Dendritic cell treated with granulocyte-macrophage colony-stimulating factor and Interleukin-4, amounts not matched to agents 40 ng/mL and 50 ng/mL, for 4 days (primary cell): ENCODE measurements around the gene COL24A1.
"Not testable (repeated sequence)": the region's sequence is repeated elsewhere in the genome, so short reads cannot be mapped to it uniquely, and the experiment has no call there.

Experiments
- H3K27ac Mint-ChIP-seq: one replicate; pipeline ENCODE4 v1.8.0; 2022; ENCODE audit warnings: mild to moderate bottlenecking, mixed read lengths
- H3K27me3 Mint-ChIP-seq: one replicate; pipeline ENCODE4 v1.8.0; 2022; ENCODE audit warnings: mild to moderate bottlenecking, mixed read lengths
- H3K36me3 Mint-ChIP-seq: one replicate; pipeline ENCODE4 v1.8.0; 2022; ENCODE audit warnings: low read depth, mixed read lengths
- H3K4me1 Mint-ChIP-seq: one replicate; pipeline ENCODE4 v1.8.0; 2022; ENCODE audit warnings: low read depth, mixed read lengths
- H3K4me3 Mint-ChIP-seq: one replicate; pipeline ENCODE4 v1.8.0; 2022; ENCODE audit warnings: mild to moderate bottlenecking, moderate library complexity, mixed read lengths
- H3K9me3 Mint-ChIP-seq: one replicate; pipeline ENCODE4 v1.8.0; 2022; ENCODE audit warnings: mixed read lengths
- intact Hi-C: fragments of 100-400 bp; cut with micrococcal nuclease; formaldehyde crosslinking; loops from one replicate; pipeline ENCODE4 v1.15.0; 2022

Gene COL24A1

DNA sequence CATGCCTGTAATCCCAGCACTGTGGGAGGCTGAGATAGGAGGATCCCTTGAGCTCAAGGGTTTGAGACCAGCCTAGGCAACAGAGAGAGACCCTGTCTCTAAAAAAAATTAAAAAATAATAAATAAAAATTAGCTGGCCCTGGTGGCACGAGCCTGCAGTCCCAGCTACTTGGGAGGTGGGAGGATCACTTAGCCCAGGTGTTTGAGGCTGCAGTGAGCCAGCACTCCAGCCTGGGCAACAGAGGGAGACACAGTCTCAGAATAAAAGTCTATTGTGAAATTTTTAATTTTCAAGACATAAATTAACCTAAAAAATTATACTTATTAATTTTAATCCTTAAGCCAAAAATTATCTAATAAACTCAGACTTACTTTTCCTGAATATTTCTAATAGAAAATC lies 317.1 kb downstream of the COL24A1 start:
- intact Hi-C loops = no loop called here
- H3K4me1 Mint-ChIP-seq = peaks cover 9% of the 10 kb centered on the region
- no peak overlapping the region for H3K4me3 Mint-ChIP-seq
- no peaks in the 10 kb centered on the region for H3K9me3 Mint-ChIP-seq
- no peak overlapping the region for H3K27ac Mint-ChIP-seq
- no peaks in the 10 kb centered on the region for H3K36me3 Mint-ChIP-seq
- H3K27me3 Mint-ChIP-seq = no peaks in the 10 kb centered on the region

DNA sequence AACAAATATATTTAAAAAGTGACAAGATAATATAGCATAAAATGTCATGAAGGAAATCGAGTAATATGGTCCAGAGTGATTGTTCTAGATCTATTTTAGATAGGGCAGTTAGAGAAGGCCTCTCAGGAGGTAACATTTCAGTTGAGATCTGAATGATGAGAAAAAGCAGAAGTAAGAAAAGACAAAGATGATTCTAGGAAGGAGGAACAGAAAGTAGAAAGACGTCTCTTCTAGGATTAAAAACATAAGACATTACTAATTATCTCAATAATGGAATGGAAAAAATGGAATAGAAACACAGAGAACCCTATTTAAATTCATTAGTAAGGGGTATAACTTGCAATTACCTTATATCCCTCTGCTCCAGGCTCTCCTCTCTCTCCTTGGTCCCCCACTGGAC lies 318.3 kb downstream of the COL24A1 start:
- Mint-ChIP-seq H3K9me3 (no peaks in the 10 kb centered on the region), H3K27ac (no peak overlapping the region), H3K27me3 (no peaks in the 10 kb centered on the region), H3K36me3 (no peaks in the 10 kb centered on the region), H3K4me1 (peaks cover 9% of the 10 kb centered on the region), H3K4me3 (no peak overlapping the region)
- intact Hi-C loops = no loop called here

DNA sequence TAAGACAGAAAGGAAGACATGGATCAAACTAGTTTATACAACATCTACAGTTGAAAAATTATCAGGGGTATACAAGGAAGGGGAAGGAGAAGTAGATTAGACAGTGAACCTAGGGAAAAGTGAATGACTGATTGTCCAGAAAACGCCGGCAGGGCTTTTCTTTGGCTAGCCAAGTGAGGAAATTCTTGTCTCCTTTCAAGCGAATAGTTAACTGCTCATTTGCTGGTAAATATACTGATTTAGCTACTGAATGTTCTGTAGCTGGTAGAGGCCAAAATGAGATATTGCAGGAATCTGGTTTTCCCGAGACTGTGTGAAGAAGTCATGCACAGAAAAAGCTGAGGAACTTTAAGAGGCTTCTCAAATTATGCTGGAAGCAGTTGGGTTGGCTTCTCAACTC lies 319.8 kb downstream of the COL24A1 start:
- intact Hi-C loops = no loop called here
- H3K27me3 Mint-ChIP-seq = no peaks in the 10 kb centered on the region
- no peak overlapping the region for H3K27ac Mint-ChIP-seq
- H3K4me3 Mint-ChIP-seq = no peak overlapping the region
- peaks cover 9% of the 10 kb centered on the region for H3K4me1 Mint-ChIP-seq
- no peaks in the 10 kb centered on the region for H3K36me3 Mint-ChIP-seq
- H3K9me3 Mint-ChIP-seq = peaks cover 5% of the 10 kb centered on the region

DNA sequence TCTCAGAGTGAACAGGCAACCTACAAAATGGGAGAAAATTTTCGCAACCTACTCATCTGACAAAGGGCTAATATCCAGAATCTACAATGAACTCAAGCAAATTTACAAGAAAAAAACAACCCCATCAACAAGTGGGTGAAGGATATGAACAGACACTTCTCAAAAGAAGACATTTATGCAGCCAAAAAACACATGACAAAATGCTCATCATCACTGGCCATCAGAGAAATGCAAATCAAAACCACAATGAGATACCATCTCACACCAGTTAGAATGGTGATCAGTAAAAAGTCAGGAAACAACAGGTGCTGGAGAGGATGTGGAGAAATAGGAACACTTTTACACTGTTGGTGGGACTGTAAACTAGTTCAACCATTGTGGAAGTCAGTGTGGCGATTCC lies 323.4 kb downstream of the COL24A1 start:
- H3K36me3 Mint-ChIP-seq, H3K4me1 Mint-ChIP-seq, intact Hi-C loops, H3K27ac Mint-ChIP-seq, H3K4me3 Mint-ChIP-seq, H3K27me3 Mint-ChIP-seq: not testable (repeated sequence)
- peaks cover 26% of the 10 kb centered on the region for H3K9me3 Mint-ChIP-seq

DNA sequence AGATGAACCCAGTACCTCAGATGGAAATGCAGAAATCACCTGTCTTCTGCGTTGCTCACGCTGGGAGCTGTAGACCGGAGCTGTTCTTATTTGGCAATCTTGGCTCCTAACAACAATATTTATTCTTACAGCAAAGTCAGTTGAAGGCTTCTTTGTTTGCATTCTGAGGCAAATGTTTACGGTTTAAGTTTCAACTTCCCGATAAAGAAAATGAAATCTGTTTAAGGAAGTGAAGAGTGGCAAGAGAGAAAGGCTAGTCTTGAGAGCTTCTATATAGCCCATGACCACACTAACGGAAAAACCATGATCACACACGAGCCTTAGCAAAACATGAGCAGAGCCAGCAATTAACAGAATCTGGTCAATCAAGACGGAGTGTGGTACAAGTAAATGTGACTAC lies 325.7 kb downstream of the COL24A1 start:
- Mint-ChIP-seq H3K4me3 (no peak overlapping the region), H3K27me3 (no peaks in the 10 kb centered on the region), H3K4me1 (no peaks in the 10 kb centered on the region), H3K36me3 (no peaks in the 10 kb centered on the region), H3K9me3 (peaks cover 34% of the 10 kb centered on the region), H3K27ac (no peak overlapping the region)
- intact Hi-C loops = no loop called here

DNA sequence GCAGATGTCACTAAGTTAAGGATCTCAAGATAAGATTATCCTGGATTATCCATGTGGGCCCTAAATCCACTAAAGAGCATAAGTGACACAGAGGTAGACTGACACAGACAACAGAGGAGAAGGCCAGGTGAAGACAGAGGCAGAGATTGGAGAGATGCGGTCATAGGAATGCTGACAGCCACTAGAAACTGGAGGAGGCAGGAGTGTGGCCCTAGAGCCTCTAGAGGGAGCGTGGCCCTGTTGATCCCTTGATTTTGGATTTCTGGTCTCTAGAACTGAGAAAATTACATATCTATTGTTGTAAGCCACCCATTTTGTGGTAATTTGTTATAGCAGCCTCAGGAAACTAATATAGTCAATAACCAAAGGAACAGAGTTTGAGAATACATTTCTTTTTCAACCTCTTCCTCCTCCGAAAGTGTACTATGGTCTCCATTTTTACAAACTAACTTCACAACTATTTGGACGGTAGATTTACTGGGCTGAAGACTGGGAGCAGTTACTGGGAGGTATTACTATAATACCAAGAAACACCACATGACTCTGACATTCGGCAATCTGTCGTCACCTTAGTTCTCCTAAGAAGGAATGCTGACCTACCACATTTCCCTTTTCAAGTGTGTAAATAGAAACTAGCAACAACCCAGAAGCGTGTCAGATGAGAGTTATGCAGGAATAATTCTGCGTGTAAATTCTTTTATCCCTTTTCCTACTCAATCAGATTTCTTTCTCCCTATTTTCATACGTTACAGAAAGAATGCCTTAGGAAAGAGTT lies 332.3 kb downstream of the COL24A1 start:
- intact Hi-C loops = no loop called here

DNA sequence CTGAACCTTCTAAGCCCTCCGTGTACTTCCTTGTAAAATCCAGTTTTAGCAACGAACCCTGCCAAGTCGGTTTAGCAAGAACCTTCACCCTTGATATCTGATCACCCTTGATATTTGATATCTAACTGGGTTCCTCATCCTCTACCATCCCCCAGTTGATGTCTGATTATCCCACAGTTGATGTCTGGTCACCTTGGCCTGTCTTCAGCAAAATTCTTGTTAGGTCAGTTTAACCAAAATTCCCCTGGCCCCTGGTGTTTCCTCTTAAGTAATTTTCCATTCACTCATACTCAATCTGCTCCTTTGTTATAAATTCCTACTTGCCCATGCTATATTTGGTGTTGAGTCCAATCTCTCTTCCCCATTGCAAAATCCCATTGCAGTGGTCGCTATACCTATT lies 333.9 kb downstream of the COL24A1 start:
- Mint-ChIP-seq H3K27me3 (no peaks in the 10 kb centered on the region), H3K4me1 (no peaks in the 10 kb centered on the region), H3K4me3 (no peak overlapping the region), H3K9me3 (peaks cover 3% of the 10 kb centered on the region), H3K27ac (no peak overlapping the region), H3K36me3 (no peaks in the 10 kb centered on the region)
- intact Hi-C loops = no loop called here

More for the DNA sequence above, 332.3 kb downstream of the COL24A1 start:
- Mint-ChIP-seq H3K36me3 (no peaks in the 10 kb centered on the region), H3K4me1 (no peaks in the 10 kb centered on the region), H3K27ac (no peak overlapping the region), H3K9me3 (peaks cover 10% of the 10 kb centered on the region), H3K27me3 (no peaks in the 10 kb centered on the region), H3K4me3 (no peak overlapping the region)

DNA sequence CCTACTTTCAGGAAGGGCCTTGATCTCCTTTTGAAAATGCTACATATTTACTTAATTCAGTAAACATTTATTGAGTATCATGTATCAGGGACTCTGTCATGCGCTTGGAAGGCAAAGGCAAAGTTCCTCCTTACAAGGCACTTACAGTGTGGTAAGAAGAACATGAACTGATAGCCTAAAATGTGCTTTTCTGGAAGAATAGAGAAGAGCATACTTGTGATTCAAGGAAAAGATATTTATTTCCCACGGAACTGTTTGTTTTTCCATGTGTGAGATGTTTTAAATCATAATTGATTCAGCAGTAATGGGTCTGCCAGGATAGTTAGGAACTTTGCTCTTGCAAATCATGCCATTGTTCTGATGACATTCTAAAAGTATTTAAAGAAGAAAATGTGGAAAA lies 338.2 kb downstream of the COL24A1 start:
- intact Hi-C loops = no loop called here
- H3K9me3 Mint-ChIP-seq = no peaks in the 10 kb centered on the region
- no peaks in the 10 kb centered on the region for H3K36me3 Mint-ChIP-seq
- H3K4me3 Mint-ChIP-seq = no peak overlapping the region
- no peak overlapping the region for H3K27ac Mint-ChIP-seq
- H3K27me3 Mint-ChIP-seq = no peaks in the 10 kb centered on the region
- no peaks in the 10 kb centered on the region for H3K4me1 Mint-ChIP-seq

DNA sequence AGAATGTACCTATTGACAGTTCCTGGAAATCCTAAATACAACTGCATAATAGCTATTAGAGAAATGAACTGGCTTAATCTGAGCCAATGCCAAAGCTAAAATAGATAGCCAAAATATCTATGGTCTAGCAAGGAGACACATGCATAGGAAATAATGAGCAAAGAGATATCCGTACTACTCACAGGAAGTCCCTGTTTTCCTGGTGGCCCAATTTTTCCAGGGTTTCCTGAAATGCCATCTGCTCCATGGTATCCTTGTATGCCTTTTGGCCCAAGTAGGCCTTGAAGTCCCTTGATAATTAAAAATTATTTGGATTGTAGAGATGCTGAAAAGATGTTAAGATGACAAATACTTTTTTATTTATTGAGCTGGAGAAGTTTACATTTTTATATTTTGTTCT lies 340.0 kb downstream of the COL24A1 start:
- Mint-ChIP-seq H3K27me3 (no peaks in the 10 kb centered on the region), H3K9me3 (peaks cover 8% of the 10 kb centered on the region), H3K4me1 (no peaks in the 10 kb centered on the region), H3K27ac (no peak overlapping the region), H3K4me3 (no peak overlapping the region), H3K36me3 (no peaks in the 10 kb centered on the region)
- intact Hi-C loops = no loop called here

DNA sequence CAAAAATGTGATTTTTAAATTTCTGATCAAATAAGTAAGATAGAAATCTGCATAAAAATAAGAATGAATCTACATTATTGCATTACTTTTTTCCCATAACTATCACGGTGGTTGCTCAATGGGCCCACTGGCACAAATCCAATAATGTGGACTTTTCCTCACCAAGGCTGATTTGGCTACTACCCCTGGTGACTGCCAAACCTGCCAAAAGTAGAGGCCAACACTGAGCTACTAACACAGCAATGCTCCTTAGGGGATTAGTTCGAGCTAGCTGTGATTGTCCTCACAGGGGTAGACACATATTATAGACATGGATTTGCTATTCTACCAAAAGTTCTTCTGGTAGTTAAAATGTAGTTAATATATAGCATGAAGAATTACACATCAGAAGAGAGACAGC lies 340.7 kb downstream of the COL24A1 start:
- H3K36me3 Mint-ChIP-seq = no peaks in the 10 kb centered on the region
- peaks cover 9% of the 10 kb centered on the region for H3K9me3 Mint-ChIP-seq
- no peak overlapping the region for H3K4me3 Mint-ChIP-seq
- intact Hi-C loops = no loop called here
- no peaks in the 10 kb centered on the region for H3K27me3 Mint-ChIP-seq
- no peak overlapping the region for H3K27ac Mint-ChIP-seq
- no peaks in the 10 kb centered on the region for H3K4me1 Mint-ChIP-seq

DNA sequence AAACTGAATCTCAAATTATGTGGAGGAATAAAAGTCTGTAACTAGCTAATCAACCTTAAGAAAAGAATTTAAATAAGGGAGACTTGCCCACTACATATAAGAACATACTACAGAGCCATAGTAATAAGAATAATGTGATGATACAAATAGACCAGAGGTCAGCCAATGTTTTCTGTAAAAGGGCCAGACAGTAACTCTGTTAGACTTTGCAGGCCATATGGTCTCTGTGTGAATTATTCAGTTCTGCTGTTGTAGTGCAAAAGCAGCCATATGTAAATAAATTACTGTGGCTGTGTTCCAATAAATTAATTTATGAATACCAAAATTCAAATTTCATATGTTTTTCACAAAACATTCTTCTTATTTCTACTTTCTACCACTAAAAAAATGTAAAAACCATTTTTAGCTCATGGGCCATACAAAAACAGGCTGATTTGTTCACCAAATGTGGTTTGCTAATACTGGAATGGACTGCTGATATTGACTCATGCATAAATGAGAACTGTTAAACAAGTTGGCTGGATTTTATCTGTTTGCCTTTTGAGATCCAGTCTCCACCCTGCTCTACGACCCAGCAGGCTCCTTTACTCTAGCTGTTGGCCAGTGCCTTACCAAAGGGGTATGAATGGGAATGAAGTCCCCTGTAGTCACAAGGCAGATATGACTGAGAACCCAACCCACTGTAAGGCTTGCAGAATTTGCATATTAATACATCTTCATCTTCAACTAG lies 350.2 kb downstream of the COL24A1 start:
- intact Hi-C loops = no loop called here
- Mint-ChIP-seq H3K4me3 (no peak overlapping the region), H3K4me1 (no peaks in the 10 kb centered on the region), H3K36me3 (no peaks in the 10 kb centered on the region), H3K27me3 (no peaks in the 10 kb centered on the region), H3K9me3 (peaks cover 23% of the 10 kb centered on the region), H3K27ac (no peak overlapping the region)

DNA sequence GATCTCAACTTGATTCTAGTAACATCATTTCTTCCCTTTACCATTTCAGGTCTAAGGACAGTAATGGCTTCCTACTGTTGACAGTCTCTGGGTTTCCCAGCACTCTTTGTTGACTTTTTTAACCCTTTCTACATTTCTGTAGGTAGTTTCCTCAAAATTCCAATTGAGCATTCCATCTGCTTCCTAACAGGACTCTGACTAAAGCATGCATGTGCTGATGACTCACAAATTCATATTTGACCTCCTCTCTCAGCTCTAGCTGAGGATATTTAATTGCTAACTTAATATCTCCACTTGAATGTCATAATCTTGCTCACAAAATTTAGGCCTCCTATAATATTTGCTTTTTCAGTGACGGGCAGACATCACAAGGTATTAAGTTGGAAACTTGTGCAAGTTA lies 355.1 kb downstream of the COL24A1 start:
- Mint-ChIP-seq H3K36me3 (no peaks in the 10 kb centered on the region), H3K27me3 (no peaks in the 10 kb centered on the region), H3K9me3 (no peaks in the 10 kb centered on the region), H3K27ac (no peak overlapping the region), H3K4me3 (no peak overlapping the region), H3K4me1 (no peaks in the 10 kb centered on the region)
- intact Hi-C loops = no loop called here

DNA sequence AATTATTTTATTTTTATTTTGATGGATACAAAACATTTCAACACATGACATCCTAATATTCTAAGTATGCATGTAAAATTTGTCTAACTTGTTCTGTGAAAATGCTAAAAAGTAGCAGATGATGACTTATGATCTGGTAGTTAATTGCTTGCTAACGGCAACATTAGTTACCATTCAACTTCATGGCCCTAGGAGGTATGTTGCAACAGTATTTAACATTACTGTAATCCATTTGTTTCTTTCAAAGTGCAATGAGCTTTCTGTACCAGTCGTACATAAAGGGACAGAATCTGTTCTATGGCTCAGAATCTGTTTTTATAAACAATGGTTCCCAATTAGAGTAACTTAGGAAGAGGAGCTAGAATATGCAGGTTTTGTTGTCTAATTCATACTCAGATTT lies 356.8 kb downstream of the COL24A1 start:
- H3K9me3 Mint-ChIP-seq = no peaks in the 10 kb centered on the region
- H3K27ac Mint-ChIP-seq = no peak overlapping the region
- no peaks in the 10 kb centered on the region for H3K4me1 Mint-ChIP-seq
- no peaks in the 10 kb centered on the region for H3K27me3 Mint-ChIP-seq
- H3K4me3 Mint-ChIP-seq = no peak overlapping the region
- H3K36me3 Mint-ChIP-seq = no peaks in the 10 kb centered on the region
- intact Hi-C loops = no loop called here

DNA sequence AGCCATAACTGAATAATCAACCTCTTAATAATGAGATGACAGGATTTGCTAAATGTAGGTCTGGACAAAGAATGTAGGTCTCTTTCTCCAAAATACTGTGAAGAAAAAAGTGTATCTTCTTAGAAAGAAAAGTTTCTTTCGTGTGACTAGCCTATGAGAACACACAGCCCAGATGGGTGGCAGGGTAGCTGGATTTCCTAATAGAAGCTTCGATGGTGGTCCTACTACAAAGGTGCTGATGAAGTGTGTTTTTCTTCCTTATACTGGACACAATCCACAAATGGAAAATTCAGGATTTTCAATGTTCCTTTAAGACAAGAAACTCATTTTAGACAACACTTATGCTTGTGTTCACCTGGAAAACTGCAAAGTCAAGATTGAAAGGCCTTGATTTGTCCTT lies 358.2 kb downstream of the COL24A1 start:
- no peak overlapping the region for H3K27ac Mint-ChIP-seq
- H3K36me3 Mint-ChIP-seq = no peaks in the 10 kb centered on the region
- H3K4me1 Mint-ChIP-seq = no peaks in the 10 kb centered on the region
- no peaks in the 10 kb centered on the region for H3K27me3 Mint-ChIP-seq
- no peak overlapping the region for H3K4me3 Mint-ChIP-seq
- intact Hi-C loops = no loop called here
- no peaks in the 10 kb centered on the region for H3K9me3 Mint-ChIP-seq

DNA sequence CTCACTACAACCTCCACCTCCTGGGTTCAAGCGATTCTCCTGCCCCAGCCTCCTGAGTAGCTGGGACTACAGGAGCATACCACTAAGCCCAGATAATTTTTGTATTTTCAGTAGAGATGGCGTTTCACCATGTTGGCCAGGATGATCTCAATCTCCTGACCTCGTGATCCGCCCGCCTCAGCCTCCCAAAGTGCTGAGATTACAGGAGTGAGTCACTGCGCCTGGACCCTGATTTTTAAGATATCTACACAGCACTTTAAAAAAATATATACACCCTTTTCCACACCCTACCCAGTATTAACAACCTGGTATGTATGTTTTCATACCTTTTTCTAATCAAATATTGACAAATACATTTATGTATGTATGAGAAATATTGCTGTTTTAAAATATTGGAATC lies 379.6 kb downstream of the COL24A1 start:
- H3K9me3 Mint-ChIP-seq = peaks cover 11% of the 10 kb centered on the region
- intact Hi-C loops, H3K4me1 Mint-ChIP-seq, H3K27me3 Mint-ChIP-seq, H3K27ac Mint-ChIP-seq, H3K36me3 Mint-ChIP-seq, H3K4me3 Mint-ChIP-seq: not testable (repeated sequence)
